Dendritic cell treated with granulocyte-macrophage colony-stimulating factor and Interleukin-4, amounts not matched to agents 40 ng/mL and 50 ng/mL, for 4 days (primary cell): Measurements from ENCODE around the gene NUDT19.
"Not testable (repeated sequence)": the region's sequence is repeated elsewhere in the genome, so short reads cannot be mapped to it uniquely, and the experiment has no call there.

Experiments
- H3K27ac Mint-ChIP-seq: one replicate; pipeline ENCODE4 v1.8.0; 2022; ENCODE audit warnings: mild to moderate bottlenecking, mixed read lengths
- H3K27me3 Mint-ChIP-seq: one replicate; pipeline ENCODE4 v1.8.0; 2022; ENCODE audit warnings: mild to moderate bottlenecking, mixed read lengths
- H3K36me3 Mint-ChIP-seq: one replicate; pipeline ENCODE4 v1.8.0; 2022; ENCODE audit warnings: low read depth, mixed read lengths
- H3K4me1 Mint-ChIP-seq: one replicate; pipeline ENCODE4 v1.8.0; 2022; ENCODE audit warnings: low read depth, mixed read lengths
- H3K4me3 Mint-ChIP-seq: one replicate; pipeline ENCODE4 v1.8.0; 2022; ENCODE audit warnings: mild to moderate bottlenecking, moderate library complexity, mixed read lengths
- H3K9me3 Mint-ChIP-seq: one replicate; pipeline ENCODE4 v1.8.0; 2022; ENCODE audit warnings: mixed read lengths
- intact Hi-C: fragments of 100-400 bp; cut with micrococcal nuclease; formaldehyde crosslinking; loops from one replicate; pipeline ENCODE4 v1.15.0; 2022

Gene NUDT19

GRCh38 chr19:32691291-32691951 lies at the start of gene NUDT19:
Gene NUDT19, plus strand, starts transcription at chr19:32691821. Its CDS starts 140 bp downstream, at chr19:32691961.
- Mint-ChIP-seq H3K9me3 (no peaks in the 10 kb centered on the region), H3K4me3 (peak within 1 kb of the TSS; percentile 86), H3K27ac (peak within 1 kb of the TSS; percentile 94), H3K27me3 (no peaks in the 10 kb centered on the region), H3K36me3 (peaks cover 33% of the 10 kb centered on the region), H3K4me1 (peaks cover 58% of the 10 kb centered on the region)
- intact Hi-C loops, result loop anchor here (5.0 to 10.0 kb wide), 2 partner anchors 94 to 283 kb away; partner anchors contain the start of genes CEP89 and FAAP24

- Mint-ChIP-seq H3K4me3 (no peak overlapping the region), H3K9me3 (no peaks in the 10 kb centered on the region), H3K27me3 (no peaks in the 10 kb centered on the region), H3K27ac (no peak overlapping the region), H3K36me3 (peaks cover 96% of the 10 kb centered on the region), H3K4me1 (no peaks in the 10 kb centered on the region)
- intact Hi-C loops, result no loop called here
Measured at GRCh38 chr19:32642771-32643170, 48.9 kb upstream of the NUDT19 start.

GRCh38 chr19:32646556-32646955 lies 45.1 kb upstream of the NUDT19 start:
- no peaks in the 10 kb centered on the region for H3K9me3 Mint-ChIP-seq
- H3K4me3 Mint-ChIP-seq, result no peak overlapping the region
- intact Hi-C loops, result no loop called here
- H3K27ac Mint-ChIP-seq, result no peak overlapping the region
- H3K4me1 Mint-ChIP-seq, result peaks cover 2% of the 10 kb centered on the region
- no peaks in the 10 kb centered on the region for H3K27me3 Mint-ChIP-seq
- peaks cover 90% of the 10 kb centered on the region for H3K36me3 Mint-ChIP-seq

GRCh38 chr19:32647361-32647760 lies 44.3 kb upstream of the NUDT19 start:
- intact Hi-C loops, result no loop called here
- no peaks in the 10 kb centered on the region for H3K9me3 Mint-ChIP-seq
- H3K27ac Mint-ChIP-seq, result no peak overlapping the region
- no peaks in the 10 kb centered on the region for H3K27me3 Mint-ChIP-seq
- H3K4me3 Mint-ChIP-seq, result no peak overlapping the region
- H3K36me3 Mint-ChIP-seq, result peaks cover 86% of the 10 kb centered on the region
- peaks cover 7% of the 10 kb centered on the region for H3K4me1 Mint-ChIP-seq

- Mint-ChIP-seq H3K4me1 (peaks cover 18% of the 10 kb centered on the region), H3K4me3 (no peak overlapping the region), H3K27ac (no peak overlapping the region), H3K9me3 (no peaks in the 10 kb centered on the region), H3K27me3 (no peaks in the 10 kb centered on the region), H3K36me3 (peaks cover 86% of the 10 kb centered on the region)
- intact Hi-C loops, result no loop called here
Measured at GRCh38 chr19:32649751-32650150, 41.9 kb upstream of the NUDT19 start.

GRCh38 chr19:32650671-32651070 lies 41.0 kb upstream of the NUDT19 start:
- H3K4me3 Mint-ChIP-seq, result no peak overlapping the region
- H3K4me1 Mint-ChIP-seq, result peaks cover 18% of the 10 kb centered on the region
- no peak overlapping the region for H3K27ac Mint-ChIP-seq
- intact Hi-C loops, result no loop called here
- H3K36me3 Mint-ChIP-seq, result peaks cover 90% of the 10 kb centered on the region
- H3K9me3 Mint-ChIP-seq, result no peaks in the 10 kb centered on the region
- H3K27me3 Mint-ChIP-seq, result no peaks in the 10 kb centered on the region

GRCh38 chr19:32651729-32652140 lies 39.9 kb upstream of the NUDT19 start:
- intact Hi-C loops, result no loop called here
- peaks cover 90% of the 10 kb centered on the region for H3K36me3 Mint-ChIP-seq
- H3K9me3 Mint-ChIP-seq, result no peaks in the 10 kb centered on the region

GRCh38 chr19:32652331-32652730 lies 39.3 kb upstream of the NUDT19 start:
- H3K9me3 Mint-ChIP-seq, H3K27ac Mint-ChIP-seq, intact Hi-C loops, H3K27me3 Mint-ChIP-seq, H3K4me3 Mint-ChIP-seq: not testable (repeated sequence)
- Mint-ChIP-seq H3K4me1 (peaks cover 18% of the 10 kb centered on the region), H3K36me3 (peaks cover 90% of the 10 kb centered on the region)

More at GRCh38 chr19:32651729-32652140, 39.9 kb upstream of the NUDT19 start:
- Mint-ChIP-seq H3K4me3 (no peak overlapping the region), H3K27ac (no peak overlapping the region), H3K27me3 (no peaks in the 10 kb centered on the region), H3K4me1 (peaks cover 18% of the 10 kb centered on the region)

- H3K4me1 Mint-ChIP-seq, result peaks cover 18% of the 10 kb centered on the region
- H3K9me3 Mint-ChIP-seq, result no peaks in the 10 kb centered on the region
- no peak overlapping the region for H3K27ac Mint-ChIP-seq
- peaks cover 90% of the 10 kb centered on the region for H3K36me3 Mint-ChIP-seq
- H3K27me3 Mint-ChIP-seq, result no peaks in the 10 kb centered on the region
- H3K4me3 Mint-ChIP-seq, result no peak overlapping the region
- intact Hi-C loops, result no loop called here
Measured at GRCh38 chr19:32652894-32653598, 38.6 kb upstream of the NUDT19 start.

- intact Hi-C loops, result no loop called here
Measured at GRCh38 chr19:32653599-32653915, 38.1 kb upstream of the NUDT19 start.

GRCh38 chr19:32656379-32656778 lies 35.2 kb upstream of the NUDT19 start:
- intact Hi-C loops, H3K4me3 Mint-ChIP-seq, H3K27me3 Mint-ChIP-seq, H3K27ac Mint-ChIP-seq, H3K9me3 Mint-ChIP-seq: not testable (repeated sequence)
- H3K4me1 Mint-ChIP-seq, result peaks cover 21% of the 10 kb centered on the region
- peaks cover 85% of the 10 kb centered on the region for H3K36me3 Mint-ChIP-seq

More at GRCh38 chr19:32653599-32653915, 38.1 kb upstream of the NUDT19 start:
- Mint-ChIP-seq H3K4me3 (no peak overlapping the region), H3K4me1 (peaks cover 18% of the 10 kb centered on the region), H3K27me3 (no peaks in the 10 kb centered on the region), H3K9me3 (no peaks in the 10 kb centered on the region), H3K36me3 (peaks cover 90% of the 10 kb centered on the region), H3K27ac (no peak overlapping the region)

- intact Hi-C loops, result no loop called here
- Mint-ChIP-seq H3K4me1 (peaks cover 24% of the 10 kb centered on the region), H3K36me3 (peaks cover 73% of the 10 kb centered on the region), H3K4me3 (no peak overlapping the region), H3K27me3 (no peaks in the 10 kb centered on the region), H3K9me3 (no peaks in the 10 kb centered on the region), H3K27ac (no peak overlapping the region)
Measured at GRCh38 chr19:32658075-32658474, 33.5 kb upstream of the NUDT19 start.

GRCh38 chr19:32658527-32658926 lies 33.1 kb upstream of the NUDT19 start:
- Mint-ChIP-seq H3K4me3 (no peak overlapping the region), H3K36me3 (peaks cover 68% of the 10 kb centered on the region), H3K27ac (no peak overlapping the region), H3K9me3 (no peaks in the 10 kb centered on the region), H3K4me1 (peaks cover 22% of the 10 kb centered on the region), H3K27me3 (no peaks in the 10 kb centered on the region)
- intact Hi-C loops, result no loop called here

- H3K27ac Mint-ChIP-seq, result no peak overlapping the region
- H3K4me3 Mint-ChIP-seq, result no peak overlapping the region
- peaks cover 22% of the 10 kb centered on the region for H3K4me1 Mint-ChIP-seq
- no peaks in the 10 kb centered on the region for H3K9me3 Mint-ChIP-seq
- H3K36me3 Mint-ChIP-seq, result peaks cover 45% of the 10 kb centered on the region
- intact Hi-C loops, result no loop called here
- H3K27me3 Mint-ChIP-seq, result no peaks in the 10 kb centered on the region
Measured at GRCh38 chr19:32661318-32661717, 30.3 kb upstream of the NUDT19 start.
